Natural killer cell (primary cell): ENCODE results near the gene WDR7. TPM values are rescaled to one million over a fixed set of nuclear protein-coding genes. Genes with fewer than 3 reads are reported as not detected.

Experiments used
- ATAC-seq, 3 donors: fragments of 150-1000 bp in 2 of 3; fragments of 200-7000 bp in 1 of 3; cut with Tn5 transposase; 1 replicate in 1 of 3; 2 replicates in 2 of 3; pipeline ENCODE4 v1.10.0; 2021; ENCODE audit warnings: mild to moderate bottlenecking in 2 of 3, moderate library complexity in 2 of 3
- DNase-seq, 2 donors: peaks; one replicate each; pipeline versions ENCODE4 v3.0.0 to v3.0.0-alpha.2; 2013 to 2021; ENCODE audit warnings: mixed read lengths in 1 of 2
- H3K27ac ChIP-seq: one replicate; pipeline ENCODE4 v1.5.1; 2013; ENCODE audit warnings: mild to moderate bottlenecking, low read length
- H3K27me3 ChIP-seq: one replicate; pipeline ENCODE4 v1.6.1; 2013; ENCODE audit warnings: low read length; ENCODE audit not compliant: control insufficient read depth, insufficient read depth
- H3K36me3 ChIP-seq: one replicate; pipeline ENCODE4 v1.6.1; 2013; ENCODE audit warnings: low read length; ENCODE audit not compliant: control insufficient read depth, insufficient read depth
- H3K4me1 ChIP-seq: one replicate; pipeline ENCODE4 v1.6.1; 2013; ENCODE audit warnings: low read length; ENCODE audit not compliant: control insufficient read depth, insufficient read depth
- H3K4me3 ChIP-seq: one replicate; pipeline ENCODE4 v1.5.1; 2013; ENCODE audit warnings: low read length
- H3K9me3 ChIP-seq: one replicate; pipeline ENCODE4 v1.6.1; 2013; ENCODE audit warnings: low read length; ENCODE audit not compliant: control insufficient read depth, insufficient read depth
- H3K27ac Mint-ChIP-seq, 2 donors: one replicate each; pipeline ENCODE4 v1.8.0; 2022; ENCODE audit warnings: mild to moderate bottlenecking in 2 of 2, mixed read lengths in 2 of 2, moderate library complexity in 1 of 2
- H3K27me3 Mint-ChIP-seq, 2 donors: one replicate each; pipeline ENCODE4 v1.8.0; 2022; ENCODE audit warnings: low read depth in 2 of 2, mixed read lengths in 2 of 2
- H3K36me3 Mint-ChIP-seq: one replicate; pipeline ENCODE4 v1.8.0; 2022; ENCODE audit warnings: mixed read lengths
- H3K4me1 Mint-ChIP-seq, 2 donors: one replicate each; pipeline ENCODE4 v1.8.0; 2022; ENCODE audit warnings: mixed read lengths in 2 of 2
- H3K4me3 Mint-ChIP-seq: one replicate; pipeline ENCODE4 v1.8.0; 2022; ENCODE audit warnings: mild to moderate bottlenecking, moderate library complexity, mixed read lengths
- H3K9me3 Mint-ChIP-seq, 2 donors: one replicate each; pipeline ENCODE4 v1.8.0; 2022; ENCODE audit warnings: mixed read lengths in 2 of 2
- WGBS: methylation state at CpG from one replicate; pipeline ENCODE4 v1.1.7; 2013; ENCODE audit warnings: missing lambda C conversion rate; ENCODE audit not compliant: insufficient coverage; 5-methylcytosine and 5-hydroxymethylcytosine counted together
- intact Hi-C: fragments of 100-400 bp; cut with micrococcal nuclease; formaldehyde crosslinking; loops from one replicate; pipeline ENCODE4 v1.14.2; 2022
- total RNA-seq, 4 donors: library from RNA; stranded (reverse); fragments of 120-200 nt in 1 of 4; gene quantifications; one replicate each; pipeline versions ENCODE4 v1.2.3 to v1.2.4, GENCODE V29; 2013 to 2022
- TF ChIP-seq, protein P1 (sequence below): fragments of 200-600 bp; IDR thresholded peaks from one replicate; pipeline ENCODE4 v1.8.0; 2022; ENCODE audit warnings: antibody characterized with exemption

WDR7 gene
- total RNA-seq, 3 donors from 2014 or later (not counting 1 experiment from before 2014, with no cell fraction given), result 71.1 to 103 (median 77.3) TPM

DNA sequence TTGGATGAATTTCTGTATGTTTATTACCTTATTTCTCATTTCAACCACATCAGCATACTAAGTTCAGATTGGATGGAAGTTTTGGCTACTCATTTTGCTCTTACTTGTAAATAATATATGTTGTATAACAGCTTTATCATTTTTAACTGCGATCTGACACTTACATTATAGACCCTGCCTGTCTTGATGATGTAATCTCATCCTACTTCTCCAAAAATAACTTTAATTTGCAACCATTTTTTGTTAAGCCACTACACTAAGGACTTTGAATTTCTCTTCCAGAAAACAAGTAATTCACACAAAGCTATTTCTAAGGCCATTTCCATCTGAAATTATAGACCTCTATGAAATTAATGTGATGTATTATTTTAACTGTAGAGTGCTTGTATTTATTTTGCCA lies 240.7 kb downstream of the WDR7 start:
- Mint-ChIP-seq H3K4me1 (peaks cover 0 to 14% of the 10 kb centered on the region in 2 donors), H3K27ac (no peak overlapping the region), H3K4me3 (no peak overlapping the region), H3K9me3 (no peaks in the 10 kb centered on the region), H3K27me3 (no peaks in the 10 kb centered on the region), H3K36me3 (no peaks in the 10 kb centered on the region)
- H3K9me3 ChIP-seq, result no peaks in the 10 kb centered on the region
- no peak overlapping the region for H3K4me3 ChIP-seq
- intact Hi-C loops, result no loop called here
- 100% methylated on average over 1 of the region's 1 CpG for WGBS
- no peak for ATAC-seq
- TF ChIP-seq, protein P1, sequence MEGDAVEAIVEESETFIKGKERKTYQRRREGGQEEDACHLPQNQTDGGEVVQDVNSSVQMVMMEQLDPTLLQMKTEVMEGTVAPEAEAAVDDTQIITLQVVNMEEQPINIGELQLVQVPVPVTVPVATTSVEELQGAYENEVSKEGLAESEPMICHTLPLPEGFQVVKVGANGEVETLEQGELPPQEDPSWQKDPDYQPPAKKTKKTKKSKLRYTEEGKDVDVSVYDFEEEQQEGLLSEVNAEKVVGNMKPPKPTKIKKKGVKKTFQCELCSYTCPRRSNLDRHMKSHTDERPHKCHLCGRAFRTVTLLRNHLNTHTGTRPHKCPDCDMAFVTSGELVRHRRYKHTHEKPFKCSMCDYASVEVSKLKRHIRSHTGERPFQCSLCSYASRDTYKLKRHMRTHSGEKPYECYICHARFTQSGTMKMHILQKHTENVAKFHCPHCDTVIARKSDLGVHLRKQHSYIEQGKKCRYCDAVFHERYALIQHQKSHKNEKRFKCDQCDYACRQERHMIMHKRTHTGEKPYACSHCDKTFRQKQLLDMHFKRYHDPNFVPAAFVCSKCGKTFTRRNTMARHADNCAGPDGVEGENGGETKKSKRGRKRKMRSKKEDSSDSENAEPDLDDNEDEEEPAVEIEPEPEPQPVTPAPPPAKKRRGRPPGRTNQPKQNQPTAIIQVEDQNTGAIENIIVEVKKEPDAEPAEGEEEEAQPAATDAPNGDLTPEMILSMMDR, result no peak
- H3K36me3 ChIP-seq, result peaks cover 2% of the 10 kb centered on the region
- no peak overlapping the region for H3K27ac ChIP-seq
- no peak for DNase-seq
- H3K4me1 ChIP-seq, result no peaks in the 10 kb centered on the region
- no peaks in the 10 kb centered on the region for H3K27me3 ChIP-seq

DNA sequence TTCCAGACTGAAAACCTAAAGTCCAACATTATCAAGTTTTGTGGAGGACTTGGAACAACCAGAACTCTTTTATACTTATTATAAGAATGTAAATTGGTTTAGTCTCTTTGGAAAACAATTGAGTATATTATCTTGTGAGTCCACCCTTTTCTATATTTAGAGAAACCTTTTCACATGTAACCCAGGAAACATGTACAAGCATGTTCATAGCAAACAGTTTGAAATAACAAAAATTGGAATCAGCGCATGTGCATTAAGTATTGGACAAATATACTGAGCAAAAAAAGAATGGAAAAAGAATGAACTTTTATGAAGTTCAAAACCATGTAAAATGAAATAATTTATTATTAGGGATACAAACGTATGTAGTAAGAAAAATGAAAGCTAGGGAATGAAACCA lies 246.0 kb downstream of the WDR7 start:
- H3K27me3 Mint-ChIP-seq, result no peaks in the 10 kb centered on the region
- no peak overlapping the region for H3K4me3 Mint-ChIP-seq

DNA sequence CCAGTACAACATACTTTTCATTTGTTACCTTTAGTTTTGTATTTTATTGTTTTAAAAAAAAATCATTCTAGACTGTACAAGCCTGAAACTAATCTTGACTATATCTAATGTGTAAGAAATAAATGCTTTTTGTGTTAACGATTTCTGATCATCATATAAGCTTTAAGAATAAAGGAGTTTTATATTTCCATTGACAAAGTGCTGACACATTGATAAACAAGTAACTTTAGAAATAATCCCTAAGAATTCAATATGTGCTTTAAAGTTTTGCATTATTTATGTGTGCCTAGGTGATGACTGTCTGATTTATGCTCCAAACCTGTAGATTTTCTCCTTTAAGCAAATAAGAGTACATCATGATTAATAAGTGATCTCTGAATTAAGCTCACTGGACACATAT lies 248.5 kb downstream of the WDR7 start:
- no CpG with 5 or more reads among the region's 1 CpG for WGBS
- ATAC-seq (no peak), DNase-seq (no peak)
- H3K27ac ChIP-seq, result no peak overlapping the region
- no peaks in the 10 kb centered on the region for H3K4me1 ChIP-seq
- H3K36me3 ChIP-seq, result no peaks in the 10 kb centered on the region
- no peaks in the 10 kb centered on the region for H3K27me3 ChIP-seq
- Mint-ChIP-seq H3K36me3 (no peaks in the 10 kb centered on the region), H3K9me3 (no peaks in the 10 kb centered on the region), H3K27me3 (no peaks in the 10 kb centered on the region), H3K27ac (no peak overlapping the region), H3K4me1 (peaks cover 17 to 20% of the 10 kb centered on the region in 2 donors), H3K4me3 (no peak overlapping the region)
- no peak overlapping the region for H3K4me3 ChIP-seq
- TF ChIP-seq, protein P1, result no peak
- intact Hi-C loops, result no loop called here
- H3K9me3 ChIP-seq, result no peaks in the 10 kb centered on the region

More for the DNA sequence above, 246.0 kb downstream of the WDR7 start:
- H3K27ac Mint-ChIP-seq, result no peak overlapping the region
- Histone ChIP-seq H3K27ac (no peak overlapping the region), H3K4me3 (no peak overlapping the region), H3K9me3 (no peaks in the 10 kb centered on the region), H3K36me3 (no peaks in the 10 kb centered on the region), H3K27me3 (no peaks in the 10 kb centered on the region), H3K4me1 (no peaks in the 10 kb centered on the region)
- DNase-seq, result no peak
- whole genome bisulfite sequencing, result 100% methylated on average over 1 of the region's 2 CpGs
- no peaks in the 10 kb centered on the region for H3K36me3 Mint-ChIP-seq
- H3K4me1 Mint-ChIP-seq, result peaks cover 8 to 18% of the 10 kb centered on the region in 2 donors
- no peak for ATAC-seq
- TF ChIP-seq, protein P1, result no peak
- no peaks in the 10 kb centered on the region for H3K9me3 Mint-ChIP-seq
- intact Hi-C loops, result no loop called here
